H54 (cell line): ENCODE measurements around the gene HENMT1.
"Not testable (repeated sequence)": the region's sequence is repeated elsewhere in the genome, so short reads cannot be mapped to it uniquely, and the experiment has no call there.

Source experiments
- DNase-seq: peaks from one replicate; pipeline ENCODE4 v3.0.0; 2011; ENCODE audit warnings: low spot score, mixed read lengths; ENCODE audit not compliant: insufficient read length
- FAIRE-seq: peaks from 3 replicates; lab custom pipeline; 2011; peaks lifted over from hg19 to GRCh38; lab: Jason Lieb, UNC
- POLR2A ChIP-seq: IDR thresholded peaks from 2 replicates; pipeline ENCODE4 v1.6.1; 2011; ENCODE audit warnings: low read depth, mild to moderate bottlenecking, low read length

Gene HENMT1

GRCh38 chr1:108691128-108691941, 30.4 kb upstream of the HENMT1 start:
- FAIRE-seq (no peak), DNase-seq (no peak)
- no peak for TF ChIP-seq POLR2A

DNA sequence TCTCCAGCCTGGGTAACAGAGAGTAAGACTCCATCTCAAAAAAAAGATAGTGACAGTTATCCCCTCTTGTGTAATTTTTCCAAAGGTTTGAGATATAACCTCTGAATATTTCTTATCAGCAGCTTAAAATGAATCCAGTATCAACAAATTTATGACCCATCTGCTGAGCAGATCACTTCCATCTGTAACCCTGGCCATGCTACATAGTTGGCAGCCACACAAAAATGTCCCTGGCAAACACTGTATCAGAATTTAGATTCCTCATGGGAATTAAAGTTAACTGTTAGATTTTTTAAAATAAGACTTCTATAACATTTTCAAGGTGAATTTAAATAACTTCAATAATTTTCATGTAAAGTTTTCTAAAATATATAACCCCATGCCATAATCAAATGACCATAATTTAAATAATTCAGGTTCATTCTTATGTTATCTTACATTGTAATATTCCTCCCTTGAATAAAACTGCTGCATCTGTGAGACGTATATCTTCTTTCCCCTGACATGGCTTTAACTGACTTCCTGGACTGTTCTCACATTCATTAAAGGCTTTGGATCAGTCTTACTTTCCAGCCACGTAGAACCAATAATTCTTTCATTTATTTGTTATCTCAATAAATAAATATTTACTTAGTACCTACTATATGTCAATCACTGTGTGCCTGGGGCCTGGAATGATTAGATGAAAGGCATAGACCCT, 25.9 kb upstream of the HENMT1 start:
- TF ChIP-seq POLR2A, result no peak
- no peak for FAIRE-seq
- DNase-seq, result no peak

GRCh38 chr1:108685529-108685928, 24.6 kb upstream of the HENMT1 start:
- DNase-seq, result no peak
- no peak for FAIRE-seq

GRCh38 chr1:108681701-108682100, 20.8 kb upstream of the HENMT1 start:
- not testable (repeated sequence) for FAIRE-seq, DNase-seq

More at GRCh38 chr1:108685529-108685928, 24.6 kb upstream of the HENMT1 start:
- TF ChIP-seq POLR2A, result no peak

GRCh38 chr1:108679586-108680213, 18.8 kb upstream of the HENMT1 start:
- FAIRE-seq (no peak), DNase-seq (no peak)
- no peak for TF ChIP-seq POLR2A

DNA sequence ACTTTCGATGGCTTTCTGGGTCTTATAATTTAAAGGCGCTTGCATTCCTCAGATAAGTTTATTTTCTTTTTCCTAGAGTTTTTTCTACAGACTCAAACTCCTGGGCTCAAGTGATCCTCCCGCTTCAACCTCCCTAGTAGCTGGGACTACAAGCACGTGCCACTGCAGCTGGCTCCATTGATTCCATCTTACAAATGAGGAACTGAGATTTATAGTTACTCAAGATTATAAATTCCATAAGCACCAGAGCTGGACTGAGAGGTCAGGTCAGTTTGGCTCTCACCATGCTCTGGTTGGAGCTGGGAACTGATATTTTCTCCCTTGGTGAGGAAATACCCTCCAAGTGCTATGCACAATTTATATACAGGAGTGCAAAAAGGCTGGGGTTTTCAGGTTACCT, 17.8 kb upstream of the HENMT1 start:
- TF ChIP-seq POLR2A, result no peak
- FAIRE-seq, result no peak
- DNase-seq, result no peak

- no peak for FAIRE-seq
- TF ChIP-seq POLR2A, result no peak
- no peak for DNase-seq
Measured at GRCh38 chr1:108671143-108671542, 10.2 kb upstream of the HENMT1 start.

GRCh38 chr1:108670131-108670773, 9.4 kb upstream of the HENMT1 start:
- DNase-seq, result no peak
- TF ChIP-seq POLR2A, result no peak
- no peak for FAIRE-seq

- DNase-seq (no peak), FAIRE-seq (no peak)
- no peak for TF ChIP-seq POLR2A
Measured at GRCh38 chr1:108669679-108670078, 8.8 kb upstream of the HENMT1 start.

DNA sequence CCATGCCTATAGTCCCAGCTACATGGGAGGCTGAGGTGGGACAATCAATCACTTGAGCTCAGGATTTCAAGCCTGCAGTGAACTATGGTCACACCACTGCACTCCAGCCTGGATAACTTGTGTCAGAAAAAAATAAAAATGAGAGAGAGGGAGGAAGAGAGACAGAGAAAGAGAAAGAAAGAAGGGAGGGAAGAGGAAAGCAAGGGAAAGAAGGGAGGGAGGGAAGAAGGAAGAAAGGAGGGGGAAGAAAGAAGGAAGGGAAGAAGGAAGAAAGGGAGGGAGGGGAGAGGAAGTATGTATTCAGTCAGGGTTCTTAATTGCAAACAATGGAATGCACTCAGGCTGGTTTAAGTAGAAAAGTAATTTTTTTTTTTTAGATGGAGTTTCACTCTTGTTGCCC, 7.9 kb upstream of the HENMT1 start:
- no peak for TF ChIP-seq POLR2A
- DNase-seq, result no peak
- no peak for FAIRE-seq

DNA sequence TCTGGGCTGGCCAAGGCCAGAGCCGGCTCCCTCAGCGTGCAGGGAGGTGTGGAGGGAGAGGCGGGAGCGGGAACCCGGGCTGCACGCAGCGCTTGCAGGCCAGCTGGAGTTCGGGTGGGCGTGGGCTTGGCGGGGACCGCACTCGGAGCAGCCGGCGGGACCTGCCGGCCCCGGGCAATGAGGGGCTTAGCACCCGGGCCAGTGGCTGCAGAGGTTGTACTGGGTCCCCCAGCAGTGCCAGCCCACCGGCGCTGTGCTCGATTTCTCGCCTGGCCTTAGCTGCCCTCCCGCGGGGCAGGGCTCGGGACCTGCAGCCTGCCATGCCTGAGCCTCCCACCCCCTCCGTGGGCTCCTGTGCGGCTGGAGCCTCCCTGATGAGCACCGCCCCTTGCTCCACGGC, 6.5 kb upstream of the HENMT1 start:
- not testable (repeated sequence) for FAIRE-seq

GRCh38 chr1:108665771-108666170, 4.9 kb upstream of the HENMT1 start:
- no peak for TF ChIP-seq POLR2A
- no peak for FAIRE-seq
- no peak for DNase-seq

More for the DNA sequence above, 6.5 kb upstream of the HENMT1 start:
- not testable (repeated sequence) for DNase-seq

- DNase-seq (no peak), FAIRE-seq (no peak)
- no peak for TF ChIP-seq POLR2A
Measured at GRCh38 chr1:108665067-108665466, 4.2 kb upstream of the HENMT1 start.

DNA sequence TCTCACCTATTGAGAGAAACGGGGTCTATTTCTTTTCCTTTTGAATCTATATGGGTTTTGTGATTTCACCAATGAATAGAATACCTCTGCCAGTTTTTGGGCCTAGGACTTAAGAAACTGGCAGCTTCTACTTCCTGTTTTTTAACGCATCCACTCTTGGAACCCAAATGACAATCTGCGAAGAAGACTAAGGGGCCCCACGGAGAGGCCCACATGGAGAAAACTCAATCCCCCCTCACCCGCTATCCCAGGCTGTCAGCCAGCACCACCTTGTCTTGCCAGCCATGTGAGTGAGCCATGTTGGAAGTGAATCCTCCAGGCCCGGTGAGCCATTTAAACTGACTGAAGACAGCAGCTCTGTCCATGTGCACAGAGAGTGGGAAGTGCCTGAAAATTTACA, 3.6 kb upstream of the HENMT1 start:
- TF ChIP-seq POLR2A, result no peak
- DNase-seq, result no peak
- FAIRE-seq, result no peak
